ENCODE data around the gene C1R.

Gene C1R

GRCh38 chr12:7034464-7034863 lies 57.8 kb downstream of the C1R start:
- no peak for TF ChIP-seq CTCF (IDR thresholded peaks at IDR 0.05; ENCODE audit: low read depth, low read length)
- DNase-seq (ENCODE audit: extremely low read depth, low read depth): no peak

- DNase-seq (ENCODE audit: extremely low read depth, low read depth): no peak
- TF ChIP-seq CTCF (IDR thresholded peaks at IDR 0.05; ENCODE audit: low read depth, low read length): no peak
These were observed 59.3 kb downstream of the C1R start for GRCh38 chr12:7032990-7033389.

GRCh38 chr12:7031306-7031705 lies 60.9 kb downstream of the C1R start:
- TF ChIP-seq CTCF (IDR thresholded peaks at IDR 0.05; ENCODE audit: low read depth, low read length): no peak
- no peak for DNase-seq (ENCODE audit: extremely low read depth, low read depth)
